G401.6 (cell line): Measurements from ENCODE around the gene SLC51B.
A peak's percentile ranks its signal among the peaks of the same experiment; 100 is the strongest.
"Not testable (repeated sequence)": the region's sequence is repeated elsewhere in the genome, so short reads cannot be mapped to it uniquely, and the experiment has no call there.

Experiments
- FAIRE-seq: peaks from 2 replicates; lab custom pipeline; 2012; peaks lifted over from hg19 to GRCh38; lab: Jason Lieb, UNC

SLC51B gene

DNA sequence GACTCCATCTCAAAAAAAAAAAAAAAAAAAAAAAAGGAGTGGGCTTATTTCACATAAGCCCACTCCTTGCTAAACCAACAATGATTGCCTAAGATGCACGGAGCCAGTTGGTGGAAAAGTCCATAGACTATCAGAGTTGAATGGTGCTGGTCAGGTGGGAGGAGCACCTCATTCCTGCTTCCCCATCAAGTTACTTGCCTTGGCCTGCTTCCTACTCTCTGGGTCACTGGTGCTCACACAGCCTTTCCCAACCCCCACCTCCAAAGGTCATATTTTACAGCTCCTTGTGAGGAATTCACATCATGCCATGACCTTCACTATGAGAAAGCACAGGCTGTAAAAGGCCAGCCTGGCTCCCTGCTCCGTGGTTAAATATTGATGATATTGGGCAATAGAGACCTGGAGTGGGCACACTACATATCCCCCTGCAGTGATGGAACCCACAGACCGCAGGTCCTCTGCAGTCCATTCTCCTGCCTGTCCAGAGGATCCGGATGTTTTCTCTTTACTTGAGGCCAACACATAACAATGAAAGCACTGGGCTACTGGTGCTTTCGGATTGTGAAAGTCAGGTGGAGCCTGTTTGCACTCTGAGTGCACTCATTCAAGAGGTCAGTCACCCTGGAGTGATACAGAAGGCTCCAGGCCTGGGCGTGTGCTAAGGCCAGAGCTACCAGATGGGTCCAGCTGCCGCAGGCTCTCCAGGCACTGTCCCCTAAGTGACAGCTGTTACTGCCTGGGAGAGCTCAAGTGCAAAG lies at the start of gene SLC51B:
SLC51B (plus strand) TSS at position 664 of the 758 bp plus-strand sequence. CDS start 4,618 bp downstream, outside the sequence.
- FAIRE-seq, result no peak

DNA sequence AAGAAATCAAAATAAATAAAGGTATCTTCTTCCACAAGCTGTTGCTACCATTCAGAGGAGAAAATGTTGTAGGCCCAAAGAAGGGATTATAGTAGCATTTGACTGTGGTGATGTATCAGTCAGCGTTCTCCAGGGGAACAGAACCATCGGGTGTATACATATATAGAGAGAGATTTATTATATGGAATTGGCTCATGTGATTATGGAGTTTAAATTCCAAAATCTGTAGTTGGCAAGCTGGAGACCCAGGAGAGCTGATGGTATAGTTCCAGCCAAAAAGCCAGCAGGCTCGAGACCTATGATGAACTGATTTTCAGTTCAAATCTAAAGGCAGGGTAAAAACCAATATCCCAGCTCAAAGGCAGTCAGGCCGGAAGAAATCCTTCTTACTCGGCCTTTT lies 48.1 kb upstream of the SLC51B start:
- no peak for FAIRE-seq

DNA sequence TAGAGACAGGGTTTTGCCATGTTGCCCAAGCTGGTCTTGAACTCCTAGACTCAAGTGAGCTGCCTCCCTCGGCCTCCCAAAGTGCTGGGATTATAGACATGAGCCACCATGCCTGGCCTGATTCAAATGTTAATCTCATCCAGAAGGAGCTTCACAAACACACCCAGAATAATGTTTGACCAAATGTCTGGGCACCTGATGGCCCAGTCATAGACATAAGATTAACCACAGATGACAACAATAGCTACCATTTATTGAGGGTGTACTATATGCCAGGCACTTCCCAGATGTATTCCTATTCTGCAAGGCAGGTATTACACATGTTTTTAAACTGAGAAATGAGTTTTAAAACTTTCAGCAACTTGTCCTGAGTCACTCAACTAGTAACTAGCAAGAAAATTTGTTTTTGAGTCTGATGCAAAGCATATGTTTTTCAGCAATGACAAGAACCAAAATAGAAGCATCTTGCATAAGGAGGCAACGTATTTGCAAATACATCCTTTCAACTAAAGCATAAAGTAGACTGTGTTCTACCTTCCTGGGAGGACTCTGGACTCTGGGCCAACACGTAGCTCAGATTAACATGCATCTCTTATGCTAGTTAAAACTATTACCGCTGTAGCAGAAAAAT lies 47.3 kb upstream of the SLC51B start:
- FAIRE-seq, result no peak

DNA sequence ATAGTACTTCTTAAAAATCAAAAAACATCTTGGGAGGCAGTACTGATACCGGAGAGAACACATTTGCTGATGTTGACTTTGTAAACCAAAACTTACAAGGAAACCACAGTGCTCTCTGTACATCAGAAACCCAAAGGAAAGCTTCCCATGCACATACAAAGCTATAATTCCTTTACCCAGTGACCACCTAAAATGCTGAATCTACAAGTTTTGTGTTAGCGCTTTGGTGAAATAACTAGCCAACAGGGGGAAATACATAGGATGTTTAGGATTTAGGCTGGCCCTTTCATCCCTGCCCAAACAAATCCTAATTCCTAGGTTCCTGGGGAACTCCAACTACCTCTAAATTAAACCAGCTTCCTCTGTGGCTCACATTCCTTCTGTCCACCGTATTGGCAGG lies 40.2 kb upstream of the SLC51B start:
- no peak for FAIRE-seq

DNA sequence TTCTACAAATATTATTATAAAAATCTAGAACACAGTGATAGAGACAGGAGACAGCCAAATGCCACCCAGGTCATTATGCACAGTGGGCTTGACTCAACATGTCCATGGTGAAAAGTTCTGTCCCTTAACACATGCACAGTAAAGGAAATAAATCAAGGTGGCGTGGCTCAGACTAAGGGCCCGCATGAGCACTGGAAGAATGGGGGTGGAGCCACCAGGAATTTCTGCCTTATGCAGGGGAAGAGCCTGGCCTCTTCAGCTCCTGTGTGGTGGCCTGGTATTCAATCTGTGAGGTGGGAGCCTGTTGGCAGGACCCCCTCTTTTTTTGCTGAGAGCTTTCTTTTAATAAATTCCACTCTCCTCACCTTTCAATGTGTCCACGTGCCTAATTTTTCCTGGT lies 38.3 kb upstream of the SLC51B start:
- FAIRE-seq, result no peak

DNA sequence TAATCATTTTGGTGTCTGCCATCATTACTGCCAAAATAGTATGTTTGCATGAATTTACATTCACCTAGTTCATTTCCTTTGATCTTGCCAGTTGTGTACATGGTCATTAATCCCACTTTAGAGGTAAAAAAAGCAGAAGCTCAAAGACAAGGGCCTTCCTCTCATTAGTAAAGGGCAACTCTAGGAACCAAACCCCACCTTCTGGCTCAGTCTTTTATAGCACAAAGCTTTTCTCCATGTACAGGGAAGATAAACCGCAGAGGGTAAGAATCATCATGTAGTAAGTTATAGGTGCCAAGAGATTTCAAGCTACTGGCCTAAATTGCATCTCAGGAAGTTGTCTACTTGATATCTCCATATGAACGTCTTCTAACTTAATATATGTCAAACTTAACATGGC lies 36.2 kb upstream of the SLC51B start:
- FAIRE-seq, result peak; percentile 53

DNA sequence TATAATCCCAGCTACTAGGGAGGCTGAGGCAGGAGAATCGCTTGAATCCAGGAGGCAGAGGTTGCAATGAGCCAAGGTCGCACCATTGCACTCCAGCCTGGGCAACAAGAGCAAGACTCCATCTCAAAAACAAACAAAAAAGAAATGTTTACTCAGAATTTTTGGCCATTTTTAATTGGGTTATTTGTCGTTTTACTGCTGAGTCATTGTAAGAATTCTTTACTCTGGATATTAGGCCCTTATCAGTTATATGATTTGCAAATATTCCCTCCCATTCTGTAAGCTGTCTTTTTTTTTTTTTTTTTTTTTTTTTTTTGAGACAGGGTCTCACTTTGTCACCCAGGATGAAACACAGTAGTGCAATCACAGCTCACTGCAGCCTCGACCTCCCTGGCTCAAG lies 34.0 kb upstream of the SLC51B start:
- not testable (repeated sequence) for FAIRE-seq

DNA sequence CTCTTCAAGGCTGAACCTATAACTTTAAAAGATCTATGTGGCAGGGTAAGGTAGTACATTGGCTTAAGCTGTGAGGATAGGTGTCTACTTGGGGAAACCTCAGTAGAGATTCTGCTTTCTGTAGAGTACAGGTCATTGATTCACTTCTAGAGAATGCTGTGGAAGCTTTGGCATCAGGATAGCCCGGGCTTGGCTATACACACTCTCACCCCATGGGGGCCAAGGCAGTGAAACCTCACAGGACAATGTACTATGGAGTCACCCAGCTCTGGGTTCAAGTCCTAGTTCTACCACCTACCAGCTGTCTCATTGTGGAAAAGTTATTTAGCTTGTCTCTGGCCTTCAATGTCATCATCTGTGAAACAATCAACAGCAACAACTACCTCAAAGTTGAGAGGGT lies 24.8 kb upstream of the SLC51B start:
- FAIRE-seq, result peak; percentile 36

DNA sequence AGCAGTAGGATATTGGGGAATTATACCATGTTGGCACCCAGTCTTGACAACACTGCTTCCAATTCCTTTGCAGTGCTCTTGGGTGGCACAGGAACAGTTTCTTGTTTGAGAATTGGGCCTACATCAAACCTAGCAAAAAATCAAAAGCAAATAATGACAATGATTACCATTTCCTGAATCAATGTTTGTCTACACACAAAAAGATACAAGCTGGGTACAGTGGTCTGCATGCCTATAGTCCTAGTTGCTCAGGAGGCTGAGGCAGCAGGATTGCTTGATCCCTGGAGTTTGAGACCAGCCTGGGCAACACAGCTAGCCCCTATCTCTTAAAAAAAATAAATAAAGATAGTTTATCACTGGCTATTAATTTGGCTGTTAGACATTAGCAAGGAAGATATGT lies 23.7 kb upstream of the SLC51B start:
- FAIRE-seq, result no peak

DNA sequence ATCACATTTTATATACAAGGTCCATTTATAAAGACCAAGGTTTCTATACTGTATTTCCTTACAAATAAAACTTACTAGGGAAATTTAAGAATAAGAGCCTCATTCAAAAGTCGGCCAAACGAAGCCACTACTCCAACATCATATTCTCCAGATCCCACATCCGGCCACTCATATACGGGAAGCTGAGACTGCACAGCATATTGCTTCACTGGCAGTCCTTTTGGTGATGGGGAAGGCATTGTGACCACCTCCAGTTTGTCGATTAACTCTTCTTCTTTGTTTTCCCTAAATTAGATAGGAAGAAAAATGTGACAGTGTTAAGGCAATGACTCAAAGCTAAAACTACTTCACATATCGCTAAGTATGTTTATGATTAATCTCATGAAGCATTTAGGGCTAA lies 18.4 kb upstream of the SLC51B start:
- FAIRE-seq, result no peak

DNA sequence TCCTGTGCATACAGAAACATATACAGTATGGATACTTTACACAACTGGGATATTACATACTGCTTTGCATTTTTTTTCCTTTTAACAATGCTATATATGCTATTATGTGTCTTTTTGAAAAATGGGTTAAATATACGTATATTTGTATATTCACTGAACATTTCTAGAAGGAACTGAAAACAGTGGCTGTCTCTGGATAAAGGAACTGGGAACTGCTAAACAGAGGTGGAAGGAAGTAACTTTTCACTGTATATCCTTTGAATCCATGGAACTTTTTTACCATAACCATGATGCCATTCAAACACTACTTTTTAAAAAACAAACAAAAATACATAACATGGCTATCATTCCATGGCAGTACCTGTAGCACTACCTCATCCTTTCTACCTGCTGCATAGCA lies 17.6 kb upstream of the SLC51B start:
- no peak for FAIRE-seq

DNA sequence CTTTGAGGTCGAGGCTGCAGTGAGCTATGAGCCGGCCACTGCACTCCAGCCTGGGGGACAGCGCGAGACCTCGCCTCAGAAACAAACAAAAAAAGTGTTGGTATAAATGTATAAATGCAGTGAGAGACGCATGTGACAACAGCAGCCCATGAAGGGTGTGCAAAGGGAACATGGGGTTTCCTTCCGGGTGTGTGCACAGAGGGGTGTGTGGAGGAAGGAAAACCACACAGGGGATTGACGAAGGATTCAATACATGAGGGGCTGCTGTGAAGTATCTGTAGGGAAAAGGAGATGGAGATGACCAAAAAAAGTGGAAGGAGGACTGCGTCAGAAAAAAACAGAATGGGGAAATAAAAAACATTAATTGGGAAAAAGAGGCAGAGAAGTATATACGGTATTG lies 16.8 kb upstream of the SLC51B start:
- FAIRE-seq, result no peak

DNA sequence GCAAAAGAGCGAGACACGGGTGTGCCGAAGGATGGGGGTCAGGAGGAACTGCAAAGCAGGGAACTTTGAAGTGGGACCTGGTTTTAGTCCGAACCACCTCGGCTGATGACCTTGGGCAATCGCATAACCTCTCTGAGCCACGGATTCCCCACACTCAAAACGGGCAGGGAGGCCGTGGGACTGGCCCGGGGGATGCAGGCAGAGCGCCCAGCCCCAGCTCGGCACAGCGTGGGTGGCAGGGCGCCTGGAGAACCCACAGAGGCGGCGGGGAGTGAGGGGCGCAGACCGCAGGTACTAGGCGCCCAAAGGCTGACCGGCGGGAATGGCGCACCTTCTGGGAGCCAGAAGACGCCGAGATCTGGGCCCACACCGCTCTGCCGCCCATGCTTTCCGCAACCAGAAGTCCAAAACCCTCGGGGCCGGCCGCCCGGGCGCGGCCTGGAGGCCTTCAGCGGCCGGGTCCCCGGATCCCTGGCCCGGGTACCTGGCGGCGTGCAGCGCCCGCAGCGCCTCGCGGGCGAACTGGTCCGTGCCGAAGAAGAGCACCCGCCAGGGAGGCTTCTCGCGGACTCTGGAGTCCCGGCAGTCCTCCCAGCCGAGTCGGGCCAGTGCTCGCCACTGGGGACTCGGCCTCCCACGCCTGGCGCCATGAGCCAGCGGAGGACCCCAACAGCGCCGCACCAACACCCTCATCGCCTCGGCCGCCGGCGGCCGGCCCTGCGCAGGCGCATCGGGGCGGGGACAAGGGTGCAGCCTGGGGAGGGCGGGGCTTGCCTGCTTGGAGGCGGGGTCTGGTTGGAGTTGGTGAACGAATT lies 16.1 kb upstream of the SLC51B start, which contains the start of gene MTFMT:
MTFMT (minus strand) TSS at position 719 of the 815 bp plus-strand sequence; CDS start at position 693, 26 bp downstream.
- no peak for FAIRE-seq

DNA sequence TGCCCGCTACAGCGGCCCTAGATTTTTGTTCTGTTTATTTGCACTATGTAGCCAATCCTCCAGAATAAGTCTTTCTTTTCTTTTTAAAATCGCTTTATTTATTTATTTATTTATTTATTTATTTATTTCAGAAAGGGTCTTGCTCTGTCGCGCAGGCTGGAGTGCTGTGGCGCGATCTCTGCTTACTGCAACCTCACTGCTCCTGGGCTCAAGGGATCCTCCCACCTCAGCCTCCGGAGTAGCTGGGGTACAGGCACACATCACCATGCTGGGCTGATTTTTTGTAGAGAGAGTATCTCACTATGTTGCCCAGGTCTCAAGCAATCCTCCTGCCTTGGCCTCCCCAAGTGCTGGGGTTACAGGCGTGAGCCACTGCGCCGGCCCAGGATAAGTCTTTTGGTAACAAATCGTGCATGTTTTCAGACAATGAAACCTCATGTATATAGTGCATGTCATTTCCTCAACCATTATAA lies 15.4 kb upstream of the SLC51B start:
- FAIRE-seq, result no peak

DNA sequence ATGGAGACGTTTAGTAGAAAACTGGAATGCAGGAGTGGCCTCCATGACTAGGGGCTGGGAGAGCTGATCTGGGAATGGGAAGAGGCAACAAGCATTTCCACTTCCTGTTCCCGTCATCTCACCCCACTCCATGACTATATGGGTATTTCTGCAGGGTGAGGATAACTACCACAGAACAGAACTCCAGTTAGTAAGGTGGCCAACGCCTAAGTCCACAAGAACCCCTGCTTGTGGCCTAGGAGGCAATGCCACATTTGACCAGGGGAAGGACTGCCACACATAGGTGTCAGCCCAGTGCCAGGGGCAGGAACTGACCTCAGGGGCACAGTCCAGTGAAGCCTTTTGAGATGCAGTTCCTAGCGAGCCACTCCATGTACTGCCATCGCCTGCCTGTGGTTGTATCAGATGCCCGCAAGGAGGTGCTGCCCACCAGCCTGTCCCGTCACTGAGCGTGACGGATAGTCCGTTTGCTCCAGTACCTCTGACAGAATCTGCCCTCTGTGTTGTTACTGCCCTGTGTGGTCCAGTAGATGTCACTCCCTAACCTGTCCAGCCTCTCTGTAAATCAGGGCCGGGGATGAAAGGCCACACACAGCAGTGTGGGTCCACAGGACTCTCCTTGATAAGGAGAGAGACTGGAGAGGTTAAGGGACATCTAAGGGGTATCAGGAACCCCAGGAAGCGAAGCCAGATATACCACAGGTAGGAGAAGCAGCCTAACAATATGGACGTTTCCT lies 12.2 kb upstream of the SLC51B start:
- FAIRE-seq, result no peak

DNA sequence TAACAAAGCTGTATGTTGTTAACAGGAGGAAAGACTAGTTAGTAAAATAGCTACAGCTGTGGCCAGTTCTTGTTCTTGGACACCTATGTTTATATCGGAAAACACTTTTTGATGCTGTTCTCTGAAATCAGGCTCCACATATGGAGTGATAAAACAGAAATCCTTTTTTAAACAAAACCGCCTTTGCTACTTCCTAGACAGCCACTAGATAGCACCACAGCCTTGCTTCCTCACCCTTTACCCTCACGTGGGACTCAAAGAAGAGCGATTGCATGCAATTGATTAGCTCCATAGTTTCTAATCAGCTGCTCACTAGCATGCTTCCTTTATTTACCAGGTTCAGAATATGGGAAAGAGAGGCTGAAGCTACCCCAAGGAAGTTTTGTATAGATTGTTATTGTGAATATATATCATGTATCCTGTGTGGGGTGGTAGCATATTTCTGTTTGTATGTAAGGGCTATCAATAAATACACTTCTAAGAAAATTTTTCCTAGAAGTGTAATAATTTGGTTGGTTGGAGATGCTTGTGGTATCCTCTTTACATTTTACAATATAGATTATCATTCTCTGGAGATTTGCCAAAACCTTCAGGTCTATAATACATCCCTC lies 11.4 kb upstream of the SLC51B start:
- FAIRE-seq, result peak; percentile 27

DNA sequence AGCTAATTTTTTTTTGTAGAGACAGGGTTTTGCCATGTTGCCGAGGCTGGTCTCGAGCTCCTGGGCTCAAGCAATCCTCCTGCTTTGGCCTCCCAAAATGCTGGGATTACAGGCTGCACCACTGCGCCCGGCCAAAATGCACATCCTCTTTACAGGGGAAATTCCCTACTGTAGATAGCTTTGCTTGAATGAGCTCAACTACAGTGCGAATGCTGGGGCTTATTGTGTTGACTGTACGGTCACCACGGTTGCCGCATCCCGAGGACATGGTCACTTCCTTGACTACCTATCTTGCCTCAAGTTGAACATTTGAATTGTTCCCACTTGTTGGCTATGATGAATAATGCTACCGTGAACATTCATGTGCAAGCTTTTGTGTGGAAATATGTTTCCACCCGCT lies 10.5 kb upstream of the SLC51B start:
- FAIRE-seq, result no peak

DNA sequence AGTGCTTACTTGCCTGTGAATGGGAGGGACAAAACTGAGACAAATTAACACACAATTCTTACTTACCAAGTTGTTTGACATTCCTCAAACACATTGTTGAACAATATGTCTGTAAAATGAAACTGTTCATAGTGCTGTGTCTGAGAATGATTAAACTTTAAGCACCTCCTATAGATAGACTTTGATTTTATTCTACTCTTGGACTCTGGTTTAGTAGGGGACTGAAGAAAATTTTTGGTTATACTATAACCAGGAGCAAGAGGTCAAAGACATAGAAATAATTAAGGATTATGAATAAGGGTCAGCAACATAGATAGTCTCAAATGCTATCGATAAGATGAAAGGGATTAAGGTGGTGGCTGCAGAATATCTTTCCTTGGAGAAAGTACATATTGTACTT lies 7.9 kb upstream of the SLC51B start:
- FAIRE-seq, result no peak

DNA sequence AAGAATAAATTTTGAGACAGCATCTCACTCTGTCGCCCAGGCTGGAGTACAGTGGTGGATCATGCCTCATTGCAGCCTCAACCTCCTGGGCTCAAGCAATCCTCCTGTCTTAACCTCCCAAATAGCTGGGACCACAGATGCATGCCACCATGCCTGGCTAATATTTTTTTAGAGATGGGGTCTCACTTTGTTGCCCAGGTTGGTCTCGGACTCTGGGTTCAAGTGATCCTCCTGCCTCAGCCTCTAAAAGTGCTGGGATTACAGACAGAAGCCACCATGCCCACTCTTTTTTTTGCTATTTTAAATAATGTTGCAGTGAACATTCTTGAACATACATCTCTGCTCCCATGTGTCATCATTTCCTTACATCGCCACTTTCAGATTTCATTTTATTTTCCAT lies 6.8 kb upstream of the SLC51B start:
- no peak for FAIRE-seq

DNA sequence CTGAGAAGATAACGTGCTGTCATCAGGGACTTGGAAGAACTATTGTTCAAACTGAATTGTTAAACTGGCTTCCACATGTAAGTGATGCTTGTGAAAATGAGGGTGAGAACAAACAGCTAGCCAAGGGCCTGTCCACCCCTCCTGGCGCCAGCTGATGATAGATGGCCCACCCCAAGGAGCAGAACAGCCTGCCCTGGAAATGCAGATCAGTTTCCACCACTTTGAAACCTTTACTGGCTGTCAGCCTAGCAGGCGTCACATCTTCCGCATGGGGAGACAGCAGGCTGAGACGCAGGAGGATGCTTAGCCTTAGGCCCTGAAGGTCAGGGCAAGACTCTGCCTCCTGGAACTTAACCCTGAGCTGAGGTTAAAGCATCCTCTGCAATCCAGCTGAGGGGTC lies 6.4 kb upstream of the SLC51B start:
- no peak for FAIRE-seq

DNA sequence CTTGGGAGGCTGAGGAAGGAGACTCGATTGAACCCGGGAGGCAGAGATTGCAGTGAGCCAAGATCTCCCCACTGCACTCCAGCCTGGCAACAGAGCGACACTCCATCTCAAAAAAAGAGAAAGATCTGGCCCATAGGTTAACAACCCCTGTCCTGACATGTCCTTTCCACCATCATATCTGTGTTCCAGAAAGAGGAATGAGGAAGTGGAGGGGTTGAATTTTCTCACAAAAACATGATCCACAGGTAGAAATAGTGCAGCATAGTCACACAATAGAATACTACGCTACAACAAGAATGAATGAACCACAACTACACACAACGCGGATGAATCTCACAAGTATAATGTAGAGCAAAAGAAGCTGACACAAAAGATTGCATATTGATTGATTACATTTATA lies 4.7 kb upstream of the SLC51B start:
- FAIRE-seq, result no peak

DNA sequence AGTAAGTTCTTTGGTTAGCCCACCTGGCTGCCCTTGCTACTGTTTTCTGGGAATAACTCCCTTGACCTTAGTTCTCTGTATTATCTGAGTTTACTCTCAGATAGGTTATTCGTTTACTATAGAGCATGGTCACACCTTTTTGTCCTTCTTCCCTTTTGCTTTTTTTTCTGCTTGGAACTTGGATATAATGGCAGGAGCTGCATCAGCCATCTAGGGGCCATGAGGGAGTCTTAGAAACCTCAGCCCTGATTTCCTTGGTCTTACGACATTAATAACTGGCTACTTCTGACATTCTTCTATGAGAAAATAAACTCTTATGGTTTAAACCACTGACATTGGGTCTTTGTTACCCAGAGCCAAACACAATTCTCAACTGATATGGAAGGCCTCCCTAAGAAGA lies 3.4 kb upstream of the SLC51B start:
- no peak for FAIRE-seq
